Ovary (tissue), 9 donors: ENCODE data around the gene RNF11. TPM values are rescaled to one million over a fixed set of nuclear protein-coding genes. Genes with fewer than 3 reads are reported as not detected.

Experiments
- DNase-seq, 5 donors: peaks; one replicate each; pipeline ENCODE4 v3.0.0-alpha.2; 2019 to 2020
- H3K27ac ChIP-seq, 2 donors: fragments of 200-600 bp; one replicate each; pipeline versions ENCODE4 v1.5.1 to v1.8.0; 2019 to 2022
- H3K27me3 ChIP-seq: fragments of 200-600 bp; one replicate; pipeline ENCODE4 v1.8.0; 2022
- H3K36me3 ChIP-seq: fragments of 200-600 bp; sonication (generic); one replicate; pipeline ENCODE4 v1.5.1; 2019
- H3K4me1 ChIP-seq: one replicate; pipeline ENCODE4 v1.8.1; 2013; ENCODE audit warnings: mild to moderate bottlenecking, moderate library complexity; ENCODE audit not compliant: insufficient read depth
- H3K4me3 ChIP-seq: fragments of 200-600 bp; sonication (generic); one replicate; pipeline ENCODE4 v1.5.1; 2017
- H3K9me3 ChIP-seq, 2 donors: fragments of 200-600 bp in 1 of 2; sonication (generic) in 1 of 2; one replicate each; pipeline versions ENCODE4 v1.5.1 to v1.8.1; 2013 to 2019; ENCODE audit warnings: mild to moderate bottlenecking in 1 of 2, moderate library complexity in 1 of 2
- CTCF ChIP-seq, 3 donors: fragments of 450-650 bp in 2 of 3; fragments of 200-600 bp in 1 of 3; IDR thresholded peaks; one replicate each; pipeline versions ENCODE4 v1.5.1 to v1.8.0; 2016 to 2022; ENCODE audit warnings: antibody characterized with exemption in 3 of 3, mild to moderate bottlenecking in 1 of 3
- EP300 ChIP-seq: sonication (generic); formaldehyde crosslinking; IDR thresholded peaks from one replicate; pipeline ENCODE4 v1.6.1; 2017; ENCODE audit warnings: antibody characterized with exemption
- POLR2A ChIP-seq: fragments of 450-650 bp; IDR thresholded peaks from one replicate; pipeline ENCODE4 v1.6.1; 2017; ENCODE audit warnings: antibody characterized with exemption, mild to moderate bottlenecking, moderate library complexity
- WGBS, 3 donors: extraction: QIAGEN DNeasy Blood & Tissue Kit in 1 of 3; methylation state at CpG; one replicate each; pipeline versions ENCODE4 v1.1.5 to v1.1.7; 2013 to 2017; 5-methylcytosine and 5-hydroxymethylcytosine counted together
- intact Hi-C, 4 donors: fragments of 100-400 bp; cut with DNase I; formaldehyde crosslinking; loops; one replicate each; pipeline versions ENCODE4 v1.11.0 to v1.15.1; 2022 to 2023
- polyA plus RNA-seq, 2 donors: library from polyadenylated mRNA; stranded (reverse); fragments of 200-250 nt in 1 of 2; fragments of 350-450 nt in 1 of 2; fragmentation: Illumina TruSeq in 1 of 2; extraction: RNeasy Lipid Tissue Mini Kit (QIAGEN cat#74804) in 1 of 2; gene quantifications; one replicate each; pipeline ENCODE4 v1.2.3, GENCODE V29; 2013 to 2014
- total RNA-seq, 7 donors: library from RNA; depleted of rRNA in 2 of 7; stranded (reverse); fragments of >200 nt in 2 of 7; fragmentation: NEBNext Ultra II Directional in 3 of 7; extraction: Animal tissue kit (Norgen Biotek cat#: 25700) in 3 of 7; gene quantifications; one replicate each; pipeline versions ENCODE4 v1.1.0 to v1.2.4, GENCODE V29; 2016 to 2023
- donor health status: DM: no; HTN: no; CAD: no; lungs with moderate emphysema.
- donor health status: DM: no; HTN: no; CAD: no.
- donor health status: Bipolar disorder and iron deficiency.
- donor health status: DM: yes; HTN: yes; CAD: no.
- donor health status: DM: no; HTN: no; CAD: no.
- donor health status: DM: yes; HTN: yes; CAD: no.

The RNF11 gene
- total and polyA plus RNA-seq, 9 donors: 108 to 209 (median 126) TPM

GRCh38 chr1:51295926-51296325 lies 59.9 kb downstream of the RNF11 start:
- no peaks in the 10 kb centered on the region for H3K27me3 ChIP-seq
- no peak overlapping the region for H3K4me3 ChIP-seq
- peak in 1 of 5 donors; percentile 31 for DNase-seq
- WGBS, 3 donors: 89 to 91% (median 89%) methylated on average over 17 of the region's 17 CpGs
- TF ChIP-seq POLR2A (no peak), EP300 (no peak), CTCF (IDR thresholded peaks at IDR 0.05) (no peak)
- H3K27ac ChIP-seq: no peak overlapping the region
- peaks cover 3% of the 10 kb centered on the region for H3K4me1 ChIP-seq
- intact Hi-C loops: loop anchor here in 3 of 4 donors (5.0 to 10.0 kb wide), 3 partner anchors 91 to 104 kb away; no protein-coding TSS in a partner anchor
- no peaks in the 10 kb centered on the region for H3K36me3 ChIP-seq
- H3K9me3 ChIP-seq: no peaks in the 10 kb centered on the region

GRCh38 chr1:51296383-51297357 lies 60.6 kb downstream of the RNF11 start:
- H3K27me3 ChIP-seq: no peaks in the 10 kb centered on the region
- DNase-seq: peak; percentile 78 to 93 (median 88)
- H3K4me3 ChIP-seq: peak overlapping the region; percentile 36
- H3K9me3 ChIP-seq: no peaks in the 10 kb centered on the region
- H3K36me3 ChIP-seq: no peaks in the 10 kb centered on the region
- 15 to 19% (median 18%) methylated on average over 33 of the region's 33 CpGs for WGBS, 3 donors
- intact Hi-C loops: loop anchor here in 3 of 4 donors (5.0 to 10.0 kb wide), 3 partner anchors 92 to 104 kb away; no protein-coding TSS in a partner anchor
- peaks cover 3% of the 10 kb centered on the region for H3K4me1 ChIP-seq
- no peak overlapping the region for H3K27ac ChIP-seq
- TF ChIP-seq POLR2A (no peak), CTCF (IDR thresholded peaks at IDR 0.05) (peak; percentile 89 to 91 (median 91))

GRCh38 chr1:51297401-51298321 lies 61.6 kb downstream of the RNF11 start:
- H3K9me3 ChIP-seq: no peaks in the 10 kb centered on the region
- DNase-seq: peak in 1 of 5 donors; percentile 43
- TF ChIP-seq POLR2A: no peak
- no peak for TF ChIP-seq EP300
- TF ChIP-seq CTCF (IDR thresholded peaks at IDR 0.05): no peak
- peak overlapping the region; percentile 36 for H3K4me3 ChIP-seq
- H3K27ac ChIP-seq: no peak overlapping the region
- WGBS, 3 donors: 67 to 80% (median 78%) methylated on average over 25 of the region's 25 CpGs
- intact Hi-C loops: loop anchor here in 3 of 4 donors (5.0 to 10.0 kb wide), 3 partner anchors 93 to 105 kb away; no protein-coding TSS in a partner anchor
- H3K4me1 ChIP-seq: peaks cover 3% of the 10 kb centered on the region
- H3K27me3 ChIP-seq: no peaks in the 10 kb centered on the region
- H3K36me3 ChIP-seq: no peaks in the 10 kb centered on the region

GRCh38 chr1:51298322-51298705 lies 62.2 kb downstream of the RNF11 start:
- TF ChIP-seq CTCF (IDR thresholded peaks at IDR 0.05): no peak
- no peak for TF ChIP-seq POLR2A
- no peak for TF ChIP-seq EP300
- H3K27me3 ChIP-seq: no peaks in the 10 kb centered on the region
- no peak overlapping the region for H3K27ac ChIP-seq
- intact Hi-C loops: loop anchor here in 3 of 4 donors (5.0 to 10.0 kb wide), 3 partner anchors 94 to 106 kb away; no protein-coding TSS in a partner anchor
- no peak for DNase-seq
- no peaks in the 10 kb centered on the region for H3K9me3 ChIP-seq
- H3K36me3 ChIP-seq: no peaks in the 10 kb centered on the region
- peaks cover 3% of the 10 kb centered on the region for H3K4me1 ChIP-seq
- H3K4me3 ChIP-seq: no peak overlapping the region
- 76 to 78% (median 77%) methylated on average over 4 of the region's 4 CpGs for WGBS, 3 donors
